Measurements from ENCODE around the gene RBM47.

RBM47 gene

DNA sequence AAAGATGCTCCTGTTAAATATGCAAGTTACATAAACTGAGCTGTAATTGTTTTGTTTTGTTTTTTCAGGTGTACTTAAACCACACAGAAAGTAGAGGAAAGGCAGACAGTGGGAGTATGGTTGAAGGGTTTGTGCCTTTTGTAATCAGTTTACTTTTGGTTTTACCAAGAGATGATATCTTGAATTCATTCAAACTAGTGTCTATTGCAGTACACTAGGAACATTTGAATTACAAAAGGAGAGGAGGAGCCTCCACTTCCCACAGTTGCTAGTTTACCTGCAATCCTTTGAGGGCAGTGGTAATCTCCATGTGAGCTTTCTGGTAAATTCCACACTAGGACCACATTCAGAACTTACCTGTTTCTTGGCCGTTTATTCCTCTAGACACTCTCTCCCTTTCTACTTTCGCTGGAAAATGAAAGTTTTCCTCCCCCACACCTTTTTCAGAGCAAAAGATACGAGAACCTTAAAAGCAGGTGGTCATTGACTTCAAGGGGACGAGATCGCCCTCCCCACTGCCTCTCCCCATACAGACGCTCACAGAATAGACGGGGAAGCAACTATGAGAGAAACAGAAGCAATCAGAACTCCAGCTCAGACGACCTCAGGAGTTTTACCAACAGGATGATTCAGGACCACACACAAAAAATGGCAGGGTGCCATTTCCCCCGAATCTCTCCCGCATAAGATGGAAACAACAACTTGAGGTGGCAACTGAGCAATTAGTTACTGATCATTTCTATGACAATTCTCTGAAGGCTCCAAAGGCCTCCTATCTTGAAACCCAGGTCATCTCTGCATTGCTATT is 3.3 kb downstream of the RBM47 start:
- no peak for DNase-seq (ENCODE audit: low read depth in 2 of 3, low spot score in 1 of 3)

DNA sequence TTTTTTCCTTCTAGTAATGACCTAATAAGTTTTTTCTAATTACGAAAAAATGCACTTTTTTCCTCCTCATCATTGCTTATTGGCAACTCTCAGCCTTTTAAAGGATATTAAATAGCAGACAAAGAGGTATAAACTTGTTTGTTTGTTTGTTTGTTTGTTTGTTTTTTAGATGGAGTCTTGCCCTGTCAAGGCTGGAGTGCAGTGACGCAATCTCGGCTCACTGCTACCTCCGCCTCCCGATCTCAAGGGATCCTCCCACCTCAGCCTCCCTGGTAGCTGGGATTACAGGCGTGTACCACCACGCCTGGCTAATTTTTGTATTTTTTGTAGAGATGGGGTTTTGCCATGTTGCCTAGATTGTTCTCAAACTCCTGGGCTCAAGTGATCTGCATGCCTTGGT is 6.0 kb downstream of the RBM47 start:
- no peak for DNase-seq (ENCODE audit: low read depth in 2 of 3, low spot score in 1 of 3)

DNA sequence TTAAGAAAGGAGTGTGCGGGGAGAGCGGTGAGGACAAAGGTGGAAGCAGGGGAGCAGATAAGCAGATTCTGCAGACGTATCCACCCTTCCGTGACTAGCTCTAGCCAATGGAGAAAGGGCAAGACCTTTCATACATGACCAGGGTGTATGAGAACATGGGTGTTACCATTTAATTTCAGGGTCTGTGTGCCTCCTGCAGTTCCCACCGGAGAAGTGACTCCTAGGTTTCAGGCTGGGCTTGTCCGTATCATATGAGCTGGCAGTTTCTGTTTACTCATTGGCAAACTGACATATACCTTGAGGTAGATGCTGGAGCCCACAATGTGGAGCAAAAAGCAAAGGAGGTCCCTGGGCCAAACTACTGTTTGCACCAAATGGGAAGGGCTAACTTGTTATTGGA is 6.8 kb downstream of the RBM47 start:
- no peak for DNase-seq (ENCODE audit: low read depth in 2 of 3, low spot score in 1 of 3)

DNA sequence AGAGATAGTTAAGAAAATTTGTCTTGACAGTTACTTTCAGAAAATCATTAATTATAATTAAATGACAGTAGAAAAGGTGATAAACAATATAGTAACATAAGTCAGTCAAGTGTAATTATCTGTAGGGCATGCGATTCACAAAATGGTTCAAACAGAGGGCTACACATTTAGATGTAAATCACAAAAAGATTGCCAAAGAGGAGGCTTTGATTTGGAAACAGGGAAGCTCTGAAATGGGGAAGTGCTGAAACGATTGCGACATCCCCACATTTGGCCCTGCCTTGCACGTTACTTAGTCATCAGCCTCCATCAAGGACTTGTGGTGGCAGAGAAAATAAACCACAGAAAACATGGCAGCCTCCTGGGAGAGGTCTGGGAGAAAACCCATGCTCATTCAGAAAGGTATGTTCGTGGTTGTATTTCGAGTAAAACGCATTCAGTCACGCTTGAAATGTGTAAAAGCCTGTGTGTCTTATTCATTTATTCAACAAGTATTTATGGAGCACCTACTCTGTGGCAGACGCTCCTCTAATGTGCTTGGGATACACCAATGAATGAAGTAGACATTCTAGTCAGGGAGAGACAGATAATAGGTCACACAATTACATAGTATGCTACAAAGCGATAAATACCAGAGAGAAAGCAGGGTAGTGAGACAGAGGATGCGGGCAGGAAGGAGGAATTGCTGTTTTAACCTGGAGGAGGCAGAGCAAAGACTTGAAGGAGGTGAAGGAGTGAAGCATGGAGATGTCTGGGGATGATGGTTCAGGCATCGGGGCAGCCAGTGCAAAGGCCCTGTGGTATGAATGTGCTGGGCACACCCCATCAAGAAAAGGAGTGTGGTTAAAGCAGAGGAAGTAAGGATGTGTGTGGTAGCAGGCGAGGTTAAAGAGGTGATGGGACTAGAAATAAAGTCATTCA is 7.8 kb downstream of the RBM47 start:
- peak in 1 of 3 donors; percentile 28 for DNase-seq (ENCODE audit: low read depth in 2 of 3, low spot score in 1 of 3)

DNA sequence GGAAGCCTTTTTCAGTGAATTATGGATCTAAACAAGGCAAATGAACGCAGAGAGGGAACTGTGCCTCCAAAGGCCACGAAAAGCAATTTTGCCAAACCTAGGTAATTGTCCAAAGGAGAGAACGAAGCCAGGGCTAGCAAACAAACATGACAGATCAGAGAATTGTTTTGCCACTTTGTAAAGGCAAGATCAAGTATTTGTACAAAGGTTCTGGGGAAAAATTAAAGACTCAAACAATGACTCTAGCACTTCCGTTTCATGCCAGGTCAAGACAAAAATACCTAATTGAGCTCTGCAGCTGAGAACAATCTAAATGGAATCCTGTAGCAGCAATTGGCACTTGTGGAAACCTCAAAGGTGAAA is 8.5 kb downstream of the RBM47 start:
- DNase-seq (ENCODE audit: low read depth in 2 of 3, low spot score in 1 of 3) = no peak

DNA sequence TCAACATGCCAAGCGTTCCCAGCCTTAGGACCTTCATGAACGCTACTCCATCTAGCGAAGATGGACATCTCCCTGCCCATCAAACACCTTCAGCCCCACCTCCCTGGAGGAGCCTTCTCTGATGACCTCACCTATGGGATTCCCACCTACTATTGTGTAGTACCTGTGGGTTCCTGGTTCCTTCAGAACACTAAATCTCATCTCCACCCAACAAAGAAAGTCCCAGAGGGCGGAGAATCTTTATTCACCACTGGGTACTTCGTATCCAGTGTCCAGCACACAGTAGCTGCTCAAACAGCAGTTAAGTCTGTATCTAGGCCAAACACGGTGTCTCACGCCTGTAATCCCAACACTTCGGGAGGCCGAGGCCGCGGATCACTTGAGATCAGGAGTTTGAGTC is 10.1 kb downstream of the RBM47 start:
- DNase-seq (ENCODE audit: low read depth in 2 of 3, low spot score in 1 of 3) = no peak

DNA sequence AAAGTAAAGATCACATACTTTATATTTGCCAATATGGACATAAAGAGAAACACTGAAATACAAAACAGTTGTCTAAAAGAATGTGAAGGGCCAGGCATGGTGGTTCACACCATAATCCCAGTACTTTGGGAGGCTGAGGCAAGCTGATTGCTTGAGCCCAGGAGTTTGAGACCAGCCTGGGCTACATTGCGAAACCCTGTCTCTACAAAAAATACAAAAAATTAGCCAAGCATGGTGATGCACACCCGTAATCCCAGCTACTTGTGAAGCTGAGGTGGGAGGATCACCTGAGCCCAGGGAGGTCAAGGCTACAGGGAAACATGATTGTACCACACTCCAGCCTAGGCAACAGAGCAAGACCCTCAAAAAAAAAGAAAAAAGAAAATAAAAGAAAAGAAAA is 11.8 kb downstream of the RBM47 start:
- no peak for DNase-seq (ENCODE audit: low read depth in 2 of 3, low spot score in 1 of 3)

DNA sequence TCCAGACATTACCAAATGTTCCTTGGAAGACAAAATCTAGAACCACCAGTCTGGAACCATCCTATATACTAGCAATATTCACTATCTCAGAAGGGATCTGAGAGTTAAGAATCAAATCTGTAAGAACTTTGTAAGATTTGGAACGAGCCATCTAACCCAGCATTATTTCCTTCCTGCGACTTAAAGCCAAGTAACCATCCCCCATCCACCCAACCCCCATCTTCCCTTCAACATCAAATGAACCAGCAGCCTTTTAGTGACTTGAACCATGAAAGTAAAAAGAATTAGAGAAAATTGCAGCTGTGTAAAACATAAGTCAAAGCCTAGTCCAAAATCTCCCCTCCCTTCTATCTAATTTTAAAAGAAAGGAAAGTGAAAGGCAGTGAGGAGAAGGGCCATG is 15.6 kb downstream of the RBM47 start:
- DNase-seq (ENCODE audit: low read depth in 2 of 3, low spot score in 1 of 3) = no peak

DNA sequence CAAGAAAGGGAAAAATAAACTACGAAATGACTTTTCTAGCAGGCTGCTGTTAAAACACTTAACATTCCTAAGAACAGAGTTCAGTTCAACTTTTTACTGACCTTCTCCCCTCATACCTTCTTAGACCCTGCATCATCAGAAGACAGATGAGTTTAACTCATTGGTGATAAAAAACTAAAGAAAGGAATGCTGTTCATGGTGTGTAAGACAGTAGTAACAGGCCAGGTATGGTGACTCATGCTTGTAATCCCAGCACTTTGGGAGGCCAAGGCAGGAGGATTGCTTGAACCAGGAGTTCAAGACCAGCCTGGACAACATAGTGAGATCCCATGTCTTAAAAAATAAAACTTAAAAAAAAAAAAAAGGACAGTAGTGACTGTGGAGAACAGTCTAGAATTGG is 16.2 kb downstream of the RBM47 start:
- DNase-seq (ENCODE audit: low read depth in 2 of 3, low spot score in 1 of 3) = no peak

DNA sequence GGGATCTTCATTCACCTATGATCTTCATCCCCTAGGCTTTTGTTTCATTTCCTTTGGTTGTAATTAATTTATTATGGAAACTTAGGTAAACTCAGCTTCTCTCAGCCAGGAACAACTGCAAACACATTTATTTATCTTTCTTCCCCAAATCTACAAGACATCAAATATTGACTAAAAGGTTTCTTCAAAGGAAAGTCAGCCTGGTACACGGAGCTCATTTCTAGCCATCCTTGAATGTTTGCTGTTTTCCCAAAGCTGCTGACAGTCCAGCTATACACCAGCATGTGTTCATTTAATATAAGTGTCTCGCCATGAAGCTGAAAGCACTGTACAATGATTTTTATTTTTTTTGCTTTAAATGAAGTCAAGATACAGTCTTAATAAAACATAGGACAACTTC is 16.8 kb downstream of the RBM47 start:
- no peak for DNase-seq (ENCODE audit: low read depth in 2 of 3, low spot score in 1 of 3)

DNA sequence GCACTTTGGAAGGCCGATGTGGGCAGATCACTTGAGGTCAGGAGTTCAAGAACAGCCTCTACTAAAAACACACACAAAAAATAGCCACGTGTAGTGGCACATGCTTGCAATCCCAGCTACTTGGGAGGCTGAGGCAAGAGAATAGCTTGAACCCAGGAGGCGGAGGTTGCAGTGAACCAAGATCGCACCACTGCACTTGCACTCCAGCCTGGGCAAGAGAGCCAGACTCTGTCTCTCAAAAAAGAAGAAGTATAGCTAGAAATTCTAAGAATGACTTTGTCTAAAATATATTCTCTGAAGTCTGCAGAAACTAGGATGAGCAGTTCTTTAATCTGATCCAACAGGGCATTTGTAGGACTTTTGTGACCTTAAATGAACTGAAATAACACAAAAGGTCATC is 17.4 kb downstream of the RBM47 start:
- no peak for DNase-seq (ENCODE audit: low read depth in 2 of 3, low spot score in 1 of 3)

DNA sequence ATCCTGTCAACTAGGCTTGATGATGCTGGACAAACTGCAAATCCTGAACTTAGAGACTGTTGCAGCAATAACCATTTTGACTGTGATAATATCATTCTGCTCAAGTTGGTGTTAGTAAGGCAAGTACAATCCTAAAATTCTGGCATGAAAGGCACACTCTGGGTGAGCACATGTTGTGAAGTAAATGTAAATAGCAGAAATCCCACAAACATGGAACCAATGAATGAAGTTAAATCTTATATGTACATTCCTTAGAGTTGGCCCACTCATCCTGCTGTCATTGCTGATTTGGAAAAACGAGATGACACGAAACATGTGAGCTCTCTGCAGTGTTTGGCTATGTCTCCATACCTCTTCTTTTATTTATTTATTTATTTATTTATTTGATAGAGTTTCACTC is 21.0 kb downstream of the RBM47 start:
- DNase-seq (ENCODE audit: low read depth in 2 of 3, low spot score in 1 of 3) = no peak

DNA sequence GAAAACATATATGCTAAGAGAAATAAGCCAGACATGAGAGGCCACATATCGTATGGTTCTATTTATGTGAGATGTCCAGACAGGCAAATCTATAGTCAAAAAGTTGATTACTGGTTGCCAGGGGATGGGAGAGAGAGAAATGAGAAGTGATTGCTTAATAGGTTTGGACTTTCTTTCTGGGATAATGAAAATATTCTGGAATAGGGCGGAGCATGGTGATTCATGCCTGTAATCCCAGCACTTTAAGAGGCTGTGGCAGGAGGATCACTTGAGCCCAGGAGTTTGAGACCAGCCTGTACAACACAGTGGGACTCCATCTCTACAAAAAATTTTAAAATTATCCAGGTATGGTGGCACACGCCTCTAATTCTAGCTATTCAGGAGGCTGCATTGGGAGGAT is 22.4 kb downstream of the RBM47 start:
- DNase-seq (ENCODE audit: low read depth in 2 of 3, low spot score in 1 of 3) = no peak

DNA sequence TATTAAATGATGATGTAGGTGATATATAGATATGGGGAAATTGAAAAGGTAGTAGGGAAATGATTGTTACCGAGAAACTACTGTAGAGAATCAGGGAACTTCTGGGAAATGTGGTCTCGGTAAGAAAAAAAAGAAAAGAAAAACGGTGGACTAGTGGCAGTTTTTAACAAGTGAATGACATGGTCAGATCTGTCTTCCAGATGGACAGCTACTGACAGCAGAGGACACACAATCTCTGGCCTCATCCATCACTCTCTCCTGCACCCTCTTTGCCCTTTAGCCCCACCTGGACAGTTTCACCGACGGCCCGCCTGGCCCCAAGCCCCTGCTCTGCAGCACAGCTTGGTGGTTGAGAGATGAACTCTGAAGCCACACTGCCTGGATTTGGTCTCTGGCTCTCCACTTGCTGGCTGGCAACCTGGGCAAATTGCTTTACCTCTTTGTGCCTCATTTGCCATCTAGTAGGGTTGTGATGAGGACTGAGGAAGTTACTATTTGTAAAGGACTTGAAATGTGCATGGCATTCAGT is 23.4 kb downstream of the RBM47 start:
- DNase-seq (ENCODE audit: low read depth in 2 of 3, low spot score in 1 of 3) = no peak

DNA sequence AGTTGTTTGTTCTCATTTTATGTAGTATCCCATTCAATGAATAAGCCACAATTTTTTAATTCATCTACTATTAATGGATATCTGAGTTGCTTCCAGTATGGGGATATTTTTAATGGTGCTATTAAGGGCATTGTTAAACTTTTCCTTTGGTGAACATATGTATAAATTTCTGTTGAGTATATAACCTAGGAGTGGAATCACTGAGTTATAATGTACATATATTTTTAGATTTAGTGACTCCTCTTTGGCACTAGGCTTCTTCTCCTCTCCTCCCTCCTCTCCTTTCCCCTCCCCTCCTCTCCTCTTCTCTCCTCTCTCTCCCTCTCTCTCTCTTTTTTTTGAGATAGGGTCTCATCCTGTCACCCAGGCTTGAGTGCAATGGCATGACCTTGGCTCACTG is 26.4 kb downstream of the RBM47 start:
- DNase-seq (ENCODE audit: low read depth in 2 of 3, low spot score in 1 of 3) = no peak

DNA sequence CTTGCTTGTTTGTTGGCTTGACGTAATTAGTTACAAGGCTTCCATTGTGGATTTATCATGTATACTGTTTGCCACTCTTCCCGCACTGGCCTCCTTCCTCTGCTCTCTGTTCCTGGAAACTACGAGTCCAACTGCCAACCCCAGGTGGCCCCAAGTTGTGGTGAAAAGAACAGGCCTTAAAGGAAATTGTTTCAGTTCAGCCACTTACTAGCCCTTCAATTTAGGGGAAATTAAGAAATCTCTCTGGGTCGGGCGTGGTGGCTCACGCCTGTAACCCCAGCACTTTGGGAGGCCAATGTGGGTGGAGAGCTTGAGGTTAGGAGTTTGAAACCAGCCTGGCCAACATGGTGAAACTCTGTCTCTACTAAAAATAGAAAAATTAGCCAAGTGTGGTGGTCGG is 28.0 kb downstream of the RBM47 start:
- DNase-seq (ENCODE audit: low read depth in 2 of 3, low spot score in 1 of 3) = no peak

DNA sequence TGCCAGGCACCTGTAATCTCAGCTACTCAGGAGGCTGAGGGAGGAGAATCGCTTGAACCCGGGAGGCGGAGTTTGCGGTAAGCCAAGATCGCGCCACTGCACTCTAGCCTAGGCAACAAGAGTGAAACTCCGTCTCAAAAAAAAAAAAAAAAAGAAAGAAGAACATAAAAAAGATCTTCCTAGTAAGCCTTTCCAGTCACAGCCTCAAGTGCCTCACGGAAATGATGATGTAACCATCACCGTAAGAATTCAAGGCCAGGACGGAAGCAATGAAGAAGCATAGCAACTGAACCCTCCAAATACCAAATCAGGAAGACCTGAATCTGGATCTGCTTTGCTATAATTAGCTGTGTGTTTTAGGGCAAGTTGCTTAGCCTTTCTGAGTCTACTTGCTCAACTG is 28.8 kb downstream of the RBM47 start:
- no peak for DNase-seq (ENCODE audit: low read depth in 2 of 3, low spot score in 1 of 3)

DNA sequence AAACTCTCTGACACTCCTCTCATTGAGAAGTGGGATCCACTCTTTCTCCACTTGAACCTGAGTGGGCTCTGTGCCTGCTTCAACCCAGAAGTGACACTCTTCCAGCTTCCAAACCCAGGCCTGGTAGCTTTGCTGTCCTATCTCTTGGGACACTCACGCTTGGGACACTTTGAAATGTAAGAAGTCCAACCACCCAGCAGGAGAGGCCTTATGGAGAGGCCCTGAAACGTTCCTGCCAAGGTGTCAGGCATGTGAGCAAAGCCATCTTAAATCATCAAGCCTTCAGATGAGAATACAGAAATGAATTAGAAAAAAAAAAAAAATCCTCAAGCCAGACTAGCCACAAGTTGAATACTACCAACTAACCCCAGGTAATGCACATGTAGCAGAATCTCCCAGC is 30.2 kb downstream of the RBM47 start:
- no peak for DNase-seq (ENCODE audit: low read depth in 2 of 3, low spot score in 1 of 3)

DNA sequence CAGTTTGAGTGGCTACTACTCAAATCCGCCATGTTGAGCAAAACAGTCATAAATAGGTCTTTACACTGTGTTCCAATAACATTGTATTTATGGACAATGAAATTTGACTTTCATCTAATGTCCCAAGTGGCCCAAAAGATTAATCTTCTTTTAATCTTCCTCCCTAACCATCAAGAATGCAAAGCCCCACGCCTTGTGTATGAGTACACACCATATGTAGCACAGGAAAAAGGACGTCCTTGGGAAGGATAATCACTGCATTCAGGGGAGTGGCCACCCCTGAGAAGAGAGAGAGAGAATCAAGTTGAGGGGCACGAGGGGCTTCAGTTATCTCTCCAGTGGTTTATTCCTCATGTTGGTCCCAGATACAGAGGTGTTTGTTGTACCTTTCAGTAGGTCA is 33.1 kb downstream of the RBM47 start:
- DNase-seq (ENCODE audit: low read depth in 2 of 3, low spot score in 1 of 3) = no peak

DNA sequence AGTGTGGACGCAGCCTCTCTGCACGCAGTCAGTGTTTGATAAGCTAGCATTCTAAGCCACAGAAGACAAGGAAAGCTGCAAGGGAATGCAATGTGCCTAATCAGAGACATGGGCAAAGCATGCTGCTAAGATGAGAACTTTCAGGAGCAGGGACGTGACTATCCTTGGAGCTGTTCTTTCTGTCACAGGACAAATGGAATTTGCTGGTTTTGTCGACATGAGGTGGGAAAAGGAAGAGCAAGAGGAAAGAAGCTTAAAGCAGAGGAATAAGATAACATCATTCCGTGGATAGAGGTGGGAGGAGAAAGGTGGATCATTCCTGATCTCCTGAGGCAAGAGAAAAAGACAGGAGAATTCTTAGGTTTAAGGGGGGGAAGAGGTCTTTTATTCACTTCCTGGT is 33.7 kb downstream of the RBM47 start:
- no peak for DNase-seq (ENCODE audit: low read depth in 2 of 3, low spot score in 1 of 3)

DNA sequence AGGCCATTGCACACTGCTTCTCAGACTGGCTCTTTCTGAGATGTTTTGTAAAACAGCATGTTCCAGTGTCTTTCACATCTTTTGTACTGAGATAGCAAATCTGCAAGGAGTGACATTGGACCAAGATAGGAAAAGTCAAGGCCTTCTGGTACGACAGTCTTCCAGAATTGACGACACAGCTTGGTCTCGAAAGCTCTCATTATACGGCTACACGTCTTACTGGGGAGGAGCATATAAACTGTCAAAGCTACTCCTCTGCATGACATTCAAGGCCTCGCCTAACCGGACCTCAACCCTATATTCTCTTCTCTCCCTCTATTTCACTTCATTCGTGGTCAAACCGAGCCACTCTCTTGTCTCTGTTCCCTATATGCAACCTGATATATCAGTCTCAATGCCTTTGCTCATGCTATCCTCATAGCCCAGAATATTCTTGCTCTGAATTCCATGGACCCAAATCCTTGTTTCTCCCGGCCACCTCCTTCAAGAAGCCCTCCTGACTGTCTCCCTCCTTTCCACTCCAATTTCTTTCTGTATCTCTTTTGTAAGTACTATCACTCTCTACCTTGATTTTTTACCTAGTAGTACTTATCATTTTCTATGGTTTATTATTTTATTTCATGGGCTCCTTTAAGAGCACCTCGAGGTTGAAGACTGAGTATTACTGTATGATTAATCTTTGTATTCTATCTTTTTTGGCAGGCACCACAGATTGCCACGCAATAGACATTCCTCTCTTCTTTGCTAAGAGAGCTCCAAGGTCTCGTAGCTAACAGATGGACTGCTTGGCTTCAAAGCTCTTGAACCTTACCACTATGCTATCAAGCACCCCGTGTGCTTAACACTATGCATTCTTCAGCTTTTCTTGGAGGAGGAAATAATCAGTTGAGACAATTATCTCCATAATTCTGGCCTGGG is 35.1 kb downstream of the RBM47 start:
- DNase-seq (ENCODE audit: low read depth in 2 of 3, low spot score in 1 of 3) = no peak
